Measurements from ENCODE around the gene MOGAT2.
"Not testable (repeated sequence)": the region's sequence is repeated elsewhere in the genome, so short reads cannot be mapped to it uniquely, and the experiment has no call there.

The MOGAT2 gene

GRCh38 chr11:75717608-75718418, at the start of gene MOGAT2:
MOGAT2 (plus strand) TSS chr11:75717838; CDS start chr11:75717889, 51 bp downstream.
- DNase-seq, result no peak

DNA sequence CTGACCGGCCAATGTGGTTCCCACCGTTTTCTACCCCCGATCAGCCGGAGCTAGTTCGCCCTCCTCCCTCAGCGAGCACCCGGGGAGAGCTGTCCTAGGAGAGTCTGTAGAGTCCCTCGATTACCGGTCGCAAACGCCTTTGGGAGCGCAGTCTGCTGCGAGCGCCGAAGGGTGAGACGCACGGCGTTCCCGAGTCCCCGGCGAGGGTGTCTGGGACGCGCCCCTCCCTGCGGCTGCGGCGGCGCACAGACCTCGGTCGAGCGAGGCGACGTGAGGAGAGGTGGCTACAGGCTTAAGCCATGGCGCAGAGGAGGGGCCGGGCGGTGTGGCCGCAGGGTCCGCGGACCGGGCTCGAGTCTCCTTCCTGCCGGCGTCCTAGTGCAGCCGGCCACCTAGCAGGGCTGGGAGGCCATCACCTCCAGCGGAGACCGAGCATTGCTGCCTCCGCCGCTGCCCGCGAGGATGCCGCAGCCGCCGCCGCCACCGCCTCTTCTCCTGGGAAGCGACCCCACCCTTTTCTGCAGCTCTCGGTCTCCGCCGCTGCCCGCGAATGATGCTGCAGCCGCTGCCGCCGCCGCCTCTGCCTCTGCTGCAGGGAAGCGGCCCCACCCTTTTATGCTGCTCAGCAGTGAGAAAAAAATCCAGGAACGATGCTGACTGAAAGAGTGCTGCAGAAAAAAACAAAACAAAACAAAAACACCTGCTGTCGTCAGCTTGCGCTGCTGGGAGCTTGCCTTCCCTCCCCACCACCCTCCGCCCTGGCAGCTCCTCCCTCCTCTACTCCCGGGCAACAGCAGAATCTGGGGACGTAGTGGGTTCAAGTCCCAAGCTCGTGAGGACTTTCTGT, 49.0 kb upstream of the MOGAT2 start, which contains the start of gene MAP6:
MAP6 (minus strand) TSS at position 588 of the 847 bp plus-strand sequence. CDS start 669 bp downstream, outside the sequence.
- peak; percentile 51 for DNase-seq

- no peak for DNase-seq
Measured at GRCh38 chr11:75673977-75674582, 43.6 kb upstream of the MOGAT2 start.

DNA sequence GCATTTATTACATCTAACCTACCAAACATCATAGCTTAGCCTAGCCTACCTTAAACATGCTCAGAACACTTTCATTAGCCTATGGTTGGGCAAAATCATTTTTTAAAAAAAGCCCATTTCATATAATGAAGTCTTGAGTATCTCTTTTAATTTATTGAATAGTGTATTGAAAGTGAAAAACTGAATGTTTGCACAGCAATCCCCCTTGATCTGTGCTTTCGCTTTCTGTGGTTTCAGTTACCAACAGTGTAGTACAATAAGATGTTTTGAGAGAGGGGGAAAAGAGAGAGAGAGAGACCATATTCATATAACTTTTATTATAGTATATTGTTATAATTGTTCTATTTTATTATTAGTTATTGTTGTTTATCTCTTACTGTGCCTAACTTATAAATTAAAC, 40.4 kb upstream of the MOGAT2 start:
- no peak for DNase-seq

GRCh38 chr11:75677909-75678308, 39.7 kb upstream of the MOGAT2 start:
- DNase-seq, result no peak

DNA sequence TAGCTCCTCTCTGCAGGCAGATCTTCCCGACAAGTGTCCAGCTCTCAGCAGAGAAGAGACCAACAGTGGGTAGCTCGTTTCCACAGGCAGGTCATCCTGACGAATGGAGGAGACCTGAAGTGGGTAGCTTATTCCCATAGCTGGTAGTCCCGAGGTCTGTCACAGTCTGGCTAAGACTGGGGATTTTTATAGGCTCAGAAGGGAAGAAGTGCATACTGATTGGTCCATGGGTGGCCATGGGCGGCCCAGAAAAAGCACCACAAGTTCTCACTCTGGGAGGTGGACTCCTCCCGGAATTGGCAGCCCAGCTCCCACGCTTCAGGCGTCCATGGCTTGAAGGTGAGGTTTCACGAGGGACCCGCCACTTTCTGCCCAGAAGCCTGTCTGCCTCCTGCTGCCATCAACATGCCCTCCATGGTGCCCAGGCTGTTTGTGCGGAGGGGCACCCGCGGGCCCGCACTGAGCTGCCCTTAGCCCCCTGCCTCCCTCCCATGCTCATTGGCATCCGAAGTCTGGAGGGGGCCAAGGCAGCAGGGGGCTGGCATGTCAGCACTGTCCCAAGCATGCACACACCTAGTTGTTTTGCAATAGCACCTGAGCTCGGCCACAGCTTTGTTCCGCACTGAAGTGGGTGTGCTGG, 38.9 kb upstream of the MOGAT2 start:
- DNase-seq, result no peak

DNA sequence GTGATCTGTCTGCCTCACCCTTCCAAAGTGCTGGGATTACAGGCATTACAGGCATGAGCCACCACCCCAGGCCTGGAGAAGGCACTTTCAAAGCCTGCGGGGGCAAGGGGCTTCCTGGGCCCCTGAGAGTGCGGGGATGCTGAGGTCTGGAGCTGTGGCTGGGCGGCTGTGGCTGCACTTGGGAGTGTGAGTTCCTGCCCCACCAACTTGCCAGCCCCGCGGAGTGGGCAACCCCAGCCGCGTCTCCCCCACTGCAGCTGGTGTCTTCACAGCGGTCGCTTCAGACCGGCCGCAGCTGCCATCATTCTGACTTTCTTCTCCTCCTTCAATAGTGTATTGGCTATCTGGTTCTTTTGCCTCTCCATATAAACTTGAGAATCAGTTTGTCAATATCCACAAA, 38.1 kb upstream of the MOGAT2 start:
- no peak for DNase-seq

DNA sequence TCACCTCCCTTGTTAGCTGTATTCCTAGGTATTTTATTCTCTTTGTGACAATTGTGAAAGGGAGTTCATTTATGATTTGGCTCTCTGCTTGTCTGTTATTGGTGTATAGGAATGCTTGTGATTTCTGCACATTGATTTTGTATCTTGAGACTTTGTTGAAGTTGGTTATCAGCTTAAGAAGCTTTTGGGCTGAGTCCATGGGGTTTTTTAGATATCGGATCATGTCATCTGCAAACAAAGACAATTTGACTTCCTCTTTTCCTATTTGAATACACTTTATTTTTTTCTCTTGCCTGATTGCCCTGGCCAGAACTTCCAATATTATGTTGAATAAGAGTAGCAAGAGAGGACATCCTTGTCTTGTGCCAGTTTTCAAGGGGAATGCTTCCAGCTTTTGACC, 33.8 kb upstream of the MOGAT2 start:
- not testable (repeated sequence) for DNase-seq

GRCh38 chr11:75689863-75690609, 27.6 kb upstream of the MOGAT2 start:
- DNase-seq, result no peak

DNA sequence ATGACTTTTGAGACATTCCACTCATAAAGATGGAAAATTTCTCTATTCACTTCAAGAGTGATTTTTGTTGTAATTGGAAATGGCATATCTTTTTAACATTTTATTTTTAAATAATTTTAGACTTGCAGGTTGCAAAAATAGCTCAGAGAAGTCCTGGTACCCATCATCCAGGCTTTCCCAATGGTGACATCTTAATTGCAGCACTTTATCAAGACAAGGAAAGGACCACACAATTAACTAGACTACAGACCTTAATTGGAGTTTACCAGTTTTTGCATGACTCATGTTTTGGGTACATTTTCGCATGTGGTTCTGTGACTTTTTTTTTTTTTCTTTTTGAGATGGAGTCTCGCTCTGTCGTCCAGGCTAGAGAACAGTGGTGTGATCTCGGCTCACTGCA, 25.8 kb upstream of the MOGAT2 start:
- DNase-seq, result no peak

GRCh38 chr11:75697906-75698581, 19.6 kb upstream of the MOGAT2 start:
- DNase-seq, result no peak

- DNase-seq, result no peak
Measured at GRCh38 chr11:75700940-75701339, 16.7 kb upstream of the MOGAT2 start.

DNA sequence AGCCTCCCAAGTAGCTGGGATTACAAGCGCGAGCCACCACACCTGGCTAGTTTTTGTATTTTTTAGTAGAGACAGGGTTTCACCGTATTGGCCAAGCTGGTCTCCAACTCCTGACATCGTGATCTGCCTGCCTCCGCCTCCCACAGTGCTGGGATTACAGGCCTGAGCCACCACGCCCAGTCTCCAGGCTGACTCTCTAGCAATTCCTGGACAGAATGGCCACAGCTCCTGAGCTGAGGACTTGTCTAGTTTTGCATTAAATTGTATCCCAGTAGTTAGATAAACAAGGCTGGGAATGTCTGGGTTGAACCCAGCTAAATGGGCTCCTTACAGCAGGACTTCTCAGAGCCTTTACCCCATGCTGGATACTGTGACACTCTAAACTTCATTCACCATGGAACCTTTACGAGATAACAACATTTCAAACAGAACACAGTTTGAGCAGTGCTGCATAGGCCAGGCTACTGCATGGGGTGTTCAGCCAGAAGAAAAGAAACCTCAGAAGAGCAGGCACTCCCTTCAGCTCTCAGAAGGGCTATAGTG, 13.9 kb upstream of the MOGAT2 start:
- DNase-seq, result no peak

DNA sequence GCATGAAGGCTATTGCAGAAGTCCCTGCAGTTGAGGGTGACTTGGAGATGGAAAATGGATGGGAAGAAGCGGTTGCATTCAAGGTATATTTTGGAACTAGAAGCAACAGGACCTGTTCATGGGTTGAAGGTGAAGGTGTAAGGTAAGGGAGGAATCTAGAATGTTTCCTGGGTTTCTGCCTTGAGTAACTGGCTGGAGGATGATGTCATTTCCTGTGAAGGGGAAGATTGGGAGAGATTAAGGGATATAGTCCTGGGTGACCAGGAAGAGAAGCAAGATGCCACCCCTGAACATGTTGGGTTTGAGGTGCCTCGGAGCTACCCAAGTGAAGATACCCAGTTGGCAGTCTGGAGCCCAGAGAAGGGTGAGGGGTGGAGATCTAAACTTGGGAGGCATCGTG, 12.1 kb upstream of the MOGAT2 start:
- DNase-seq, result no peak

GRCh38 chr11:75706260-75706729, 11.3 kb upstream of the MOGAT2 start:
- peak; percentile 69 for DNase-seq

DNA sequence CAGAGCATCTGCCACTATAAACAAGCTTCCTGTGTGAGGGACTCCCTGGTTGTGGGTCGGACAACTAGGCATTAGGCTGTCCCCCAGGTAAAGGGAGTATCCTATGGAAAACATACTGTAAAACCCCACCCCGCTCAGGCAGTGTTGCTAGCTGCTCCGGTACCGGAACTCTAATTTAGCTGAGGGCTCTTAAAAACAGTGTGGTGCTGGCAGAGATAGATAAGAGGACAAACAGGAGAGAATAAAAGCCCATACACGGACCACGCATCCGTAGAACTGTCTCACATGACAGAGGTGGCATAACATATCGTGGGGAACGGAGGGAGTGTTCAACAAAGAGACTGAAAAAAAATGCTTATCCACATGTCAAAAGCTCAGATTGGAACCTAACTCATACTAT, 3.4 kb upstream of the MOGAT2 start:
- no peak for DNase-seq

DNA sequence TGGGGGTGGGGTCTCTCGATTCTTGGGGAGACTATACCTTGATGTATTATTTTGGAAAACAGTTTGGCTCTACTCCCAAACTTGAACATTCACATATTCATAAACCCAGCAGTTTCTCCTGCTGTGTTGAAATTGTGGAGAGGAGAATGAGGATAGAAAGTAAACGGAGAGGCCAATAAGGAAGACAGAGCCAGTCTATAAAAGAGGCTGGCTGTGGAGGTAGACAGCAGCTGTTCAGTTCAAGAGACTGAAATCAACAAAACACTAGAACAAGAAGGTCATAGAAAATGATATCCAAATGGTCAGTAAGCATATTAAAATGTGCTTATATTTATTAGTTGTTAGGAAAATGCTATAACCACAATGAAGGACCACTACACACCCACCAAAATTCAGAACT, 1.9 kb upstream of the MOGAT2 start:
- no peak for DNase-seq

DNA sequence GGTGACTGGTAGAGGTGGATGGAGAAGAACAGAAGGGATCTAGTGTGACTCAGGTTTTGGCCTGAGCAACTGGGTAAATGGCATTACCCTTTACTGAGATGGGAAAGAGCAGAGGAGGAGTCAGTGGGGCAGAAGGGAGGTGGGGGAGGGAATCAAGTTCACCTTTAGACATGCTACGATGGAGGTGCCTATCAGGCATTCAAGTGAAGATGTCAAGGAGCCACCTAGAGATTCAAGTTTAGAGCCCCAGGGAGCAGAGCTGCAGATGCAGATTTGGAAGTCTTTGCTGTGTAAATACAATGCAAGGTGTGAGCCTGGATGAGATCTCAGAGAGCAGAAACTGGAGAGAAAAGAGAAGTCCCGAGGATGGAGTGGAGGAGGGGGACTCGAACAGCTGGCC, 979 bp upstream of the MOGAT2 start:
- DNase-seq, result no peak

GRCh38 chr11:75718419-75719339, 1.0 kb downstream of the MOGAT2 start:
- DNase-seq, result no peak

Data from right forelimb (tissue), 1 donor.